ENCODE data around the gene PTCHD4.
"Not testable (repeated sequence)": the region's sequence is repeated elsewhere in the genome, so short reads cannot be mapped to it uniquely, and the experiment has no call there.

PTCHD4 gene

DNA sequence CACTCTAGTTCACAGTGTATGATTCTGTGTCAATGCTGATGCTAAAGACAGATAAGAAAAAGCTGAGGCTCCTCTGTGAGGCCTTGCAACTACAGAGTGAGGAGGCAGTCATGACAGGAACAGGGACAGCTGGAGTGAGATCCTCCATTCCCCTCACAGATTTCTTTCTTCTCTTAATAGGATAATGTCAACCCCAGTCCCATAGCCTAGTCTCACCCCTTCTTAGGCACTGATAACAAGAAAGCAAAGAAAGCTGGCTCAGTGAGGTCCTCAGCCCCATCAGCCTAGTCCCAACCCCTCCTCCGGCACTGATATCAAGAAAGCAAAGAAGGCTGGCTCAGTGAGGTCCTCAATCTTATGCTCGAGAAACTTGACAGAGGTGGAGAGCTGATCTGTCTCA is 2.1 kb upstream of the PTCHD4 start:
- H3K4me3 Mint-ChIP-seq = no peak overlapping the region
- H3K4me1 Mint-ChIP-seq (ENCODE audit: low read depth) = no peaks in the 10 kb centered on the region
- H3K36me3 Mint-ChIP-seq (ENCODE audit: low read depth) = no peaks in the 10 kb centered on the region
- H3K27me3 Mint-ChIP-seq = no peaks in the 10 kb centered on the region
- H3K27ac Mint-ChIP-seq = no peak overlapping the region
- H3K9me3 Mint-ChIP-seq = no peaks in the 10 kb centered on the region
- intact Hi-C loops (cut with micrococcal nuclease) = no loop called here

DNA sequence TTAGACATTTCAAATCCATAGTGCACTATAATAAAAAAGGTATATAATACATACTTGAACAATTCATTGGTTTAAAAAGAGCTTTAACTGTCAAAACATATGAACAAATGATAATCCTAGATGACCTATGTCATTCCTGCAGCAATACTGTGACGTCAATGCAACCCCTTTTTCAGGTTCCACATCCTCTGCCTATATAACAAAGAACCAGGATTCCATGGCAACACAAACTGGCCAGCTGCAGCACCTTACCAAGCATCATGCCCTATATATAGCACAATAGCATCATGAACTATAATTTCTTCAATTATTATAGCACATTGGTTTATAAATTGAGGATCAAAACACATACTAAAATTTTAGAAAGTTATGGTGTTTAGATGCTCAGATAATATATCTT is 578 bp upstream of the PTCHD4 start:
- H3K27ac Mint-ChIP-seq = no peak overlapping the region
- no peaks in the 10 kb centered on the region for H3K4me1 Mint-ChIP-seq (ENCODE audit: low read depth)
- no peaks in the 10 kb centered on the region for H3K36me3 Mint-ChIP-seq (ENCODE audit: low read depth)
- intact Hi-C loops (cut with micrococcal nuclease) = no loop called here
- H3K9me3 Mint-ChIP-seq = no peaks in the 10 kb centered on the region
- no peaks in the 10 kb centered on the region for H3K27me3 Mint-ChIP-seq
- H3K4me3 Mint-ChIP-seq = no peak overlapping the region

DNA sequence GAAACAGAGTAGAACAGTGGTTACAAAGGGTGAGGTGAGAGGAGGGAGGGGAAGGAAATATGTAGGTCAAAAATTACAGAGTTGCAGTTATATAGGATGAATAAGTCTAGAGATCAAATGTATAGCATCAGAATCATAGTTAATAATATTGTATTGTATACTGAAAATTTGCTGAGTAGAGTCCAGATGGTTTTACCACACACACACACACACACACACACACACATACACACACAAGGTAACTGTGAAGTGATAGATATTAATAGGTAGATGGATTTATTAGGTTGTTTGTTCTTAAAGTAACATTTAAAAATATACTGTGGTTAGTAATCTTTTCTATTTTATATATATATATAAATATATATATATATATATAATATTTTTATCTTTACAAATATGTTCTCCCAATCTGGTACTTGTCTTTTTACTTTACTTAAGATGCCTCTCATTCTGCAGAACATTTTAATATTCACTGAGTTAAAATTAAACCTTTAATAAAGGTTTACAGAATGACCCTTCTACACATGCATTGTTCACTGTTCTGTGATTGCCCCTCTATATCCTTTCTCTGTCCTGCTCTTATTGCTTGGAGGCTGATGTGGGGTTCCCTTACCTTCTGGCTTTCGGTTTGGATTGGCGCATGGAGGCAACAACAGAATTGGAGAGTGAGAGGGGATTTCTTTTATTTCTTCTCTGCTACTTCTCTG is 408 bp downstream of the PTCHD4 start:
- Mint-ChIP-seq H3K27ac (no peak overlapping the region), H3K4me3 (no peak overlapping the region), H3K9me3 (peaks cover 3% of the 10 kb centered on the region), H3K36me3 (ENCODE audit: low read depth) (no peaks in the 10 kb centered on the region), H3K27me3 (no peaks in the 10 kb centered on the region), H3K4me1 (ENCODE audit: low read depth) (no peaks in the 10 kb centered on the region)
- intact Hi-C loops (cut with micrococcal nuclease) = no loop called here

- Mint-ChIP-seq H3K36me3 (ENCODE audit: low read depth) (no peaks in the 10 kb centered on the region), H3K27me3 (no peaks in the 10 kb centered on the region), H3K9me3 (peaks cover 10% of the 10 kb centered on the region), H3K4me3 (no peak overlapping the region), H3K27ac (no peak overlapping the region), H3K4me1 (ENCODE audit: low read depth) (no peaks in the 10 kb centered on the region)
- intact Hi-C loops (cut with micrococcal nuclease) = no loop called here
These were observed 1.1 kb downstream of the PTCHD4 start for GRCh38 chr6:48109944-48110343.

DNA sequence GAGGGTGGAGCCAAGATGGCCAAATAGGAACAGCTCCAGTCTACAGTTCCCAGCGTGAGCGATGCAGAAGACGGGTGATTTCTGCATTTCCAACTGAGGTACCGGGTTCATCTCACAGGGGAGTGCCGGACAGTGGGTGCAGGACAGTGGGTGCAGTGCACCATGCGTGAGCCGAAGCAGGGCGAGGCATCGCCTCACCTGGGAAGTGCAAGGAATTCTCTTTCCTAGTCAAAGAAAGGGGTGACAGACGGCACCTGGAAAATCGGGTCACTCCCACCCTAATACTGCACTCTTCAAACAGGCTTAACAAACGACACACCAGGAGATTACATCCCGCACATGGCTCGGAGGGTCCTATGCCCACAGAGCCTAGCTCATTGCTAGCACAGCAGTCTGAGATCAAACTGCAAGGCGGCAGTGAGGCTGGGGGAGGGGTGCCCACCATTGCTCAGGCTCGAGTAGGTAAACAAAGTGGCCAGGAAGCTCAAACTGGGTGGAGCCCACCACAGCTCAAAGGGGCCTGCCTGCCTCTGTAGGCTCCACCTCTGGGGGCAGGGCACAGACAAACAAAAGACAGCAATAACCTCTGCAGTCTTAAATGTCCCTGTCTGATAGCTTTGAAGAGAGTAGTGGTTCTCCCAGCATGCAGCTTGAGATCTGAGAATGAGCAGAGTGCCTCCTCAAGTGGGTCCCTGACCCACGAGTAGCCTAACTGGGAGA is 8.4 kb downstream of the PTCHD4 start:
- H3K36me3 Mint-ChIP-seq (ENCODE audit: low read depth); H3K4me1 Mint-ChIP-seq (ENCODE audit: low read depth); H3K27me3 Mint-ChIP-seq; H3K27ac Mint-ChIP-seq; H3K4me3 Mint-ChIP-seq; intact Hi-C loops (cut with micrococcal nuclease): not testable (repeated sequence)
- peaks cover 34% of the 10 kb centered on the region for H3K9me3 Mint-ChIP-seq

DNA sequence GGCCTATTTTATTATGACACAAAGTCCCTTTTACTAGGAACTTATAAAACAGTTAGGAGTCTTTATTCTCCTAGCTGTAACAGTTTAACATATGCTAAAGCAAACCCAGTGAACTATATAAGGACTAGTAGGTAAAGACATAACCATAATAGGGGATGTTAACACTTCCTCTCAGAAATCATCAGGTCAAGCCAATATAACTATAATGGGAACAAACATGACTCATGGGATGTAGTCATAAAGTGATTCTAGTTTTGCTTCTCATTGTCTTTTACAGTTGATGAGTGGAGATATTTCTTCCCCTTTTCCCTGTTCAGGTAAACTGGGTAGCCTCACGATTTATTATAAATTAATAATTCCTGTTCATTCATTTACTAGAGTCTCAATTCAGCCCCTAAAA is 9.7 kb downstream of the PTCHD4 start:
- H3K4me1 Mint-ChIP-seq (ENCODE audit: low read depth) = no peaks in the 10 kb centered on the region
- H3K9me3 Mint-ChIP-seq = peaks cover 34% of the 10 kb centered on the region
- intact Hi-C loops (cut with micrococcal nuclease) = no loop called here

DNA sequence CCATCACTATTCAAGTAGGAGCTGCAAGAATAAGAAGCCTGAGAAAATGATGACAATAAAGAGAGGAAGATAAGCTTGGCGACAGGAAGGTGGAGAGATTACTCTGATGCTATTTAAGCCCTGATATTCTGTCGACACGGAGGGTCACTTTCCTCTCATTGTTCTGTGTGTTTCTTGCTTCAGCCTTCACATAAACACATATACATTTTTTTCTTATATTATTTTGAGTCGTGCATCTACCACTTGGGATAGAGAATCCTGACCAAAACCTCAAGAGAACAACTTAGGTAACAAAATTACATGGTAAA is 10.5 kb downstream of the PTCHD4 start:
- no peaks in the 10 kb centered on the region for H3K27me3 Mint-ChIP-seq
- H3K9me3 Mint-ChIP-seq = peaks cover 30% of the 10 kb centered on the region
- H3K36me3 Mint-ChIP-seq (ENCODE audit: low read depth) = no peaks in the 10 kb centered on the region
- no peaks in the 10 kb centered on the region for H3K4me1 Mint-ChIP-seq (ENCODE audit: low read depth)
- H3K27ac Mint-ChIP-seq = no peak overlapping the region
- H3K4me3 Mint-ChIP-seq = no peak overlapping the region
- intact Hi-C loops (cut with micrococcal nuclease) = no loop called here

More for the DNA sequence above, 9.7 kb downstream of the PTCHD4 start:
- Mint-ChIP-seq H3K27me3 (no peaks in the 10 kb centered on the region), H3K4me3 (no peak overlapping the region), H3K36me3 (ENCODE audit: low read depth) (no peaks in the 10 kb centered on the region), H3K27ac (no peak overlapping the region)

DNA sequence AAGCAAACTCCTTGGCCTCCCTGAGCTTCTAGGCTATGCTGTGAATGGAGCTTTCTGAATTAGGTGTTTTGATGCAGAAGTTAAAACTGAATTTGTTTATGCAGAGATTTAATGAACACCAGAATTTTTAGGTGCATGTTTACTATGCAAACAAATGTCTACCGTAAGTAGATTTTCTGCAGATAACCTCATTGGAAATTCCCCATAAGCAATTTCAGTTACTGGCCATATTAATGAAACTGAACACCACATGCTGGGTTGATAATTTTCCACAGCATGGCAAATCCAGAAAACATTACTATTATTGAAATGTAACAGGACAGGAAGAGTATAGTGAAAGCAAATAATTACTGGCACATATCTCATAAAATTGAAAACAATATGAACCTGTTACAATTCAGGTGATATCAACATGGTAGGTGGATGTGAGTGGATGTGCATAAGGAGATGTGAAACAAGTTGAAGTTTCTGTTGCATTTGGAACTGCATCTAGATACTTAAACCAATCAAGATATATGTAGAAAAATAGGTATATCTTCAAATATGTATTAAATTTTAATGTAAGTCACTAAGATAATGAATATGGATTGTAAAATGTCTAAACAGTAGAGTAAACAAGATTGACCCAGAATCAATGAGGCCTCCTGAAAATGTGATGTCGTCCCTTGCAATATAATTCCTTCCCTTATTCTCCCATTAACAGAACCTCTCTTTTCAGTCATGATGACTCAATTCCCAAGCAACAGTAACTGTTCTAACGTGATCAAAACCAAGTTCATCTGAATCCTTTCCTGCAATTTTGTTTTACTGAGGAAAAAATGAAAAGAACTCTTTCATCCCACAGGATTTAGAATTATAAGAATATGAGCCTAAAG is 11.0 kb downstream of the PTCHD4 start:
- Mint-ChIP-seq H3K27me3 (no peaks in the 10 kb centered on the region), H3K36me3 (ENCODE audit: low read depth) (no peaks in the 10 kb centered on the region), H3K27ac (no peak overlapping the region), H3K4me3 (no peak overlapping the region), H3K9me3 (peaks cover 24% of the 10 kb centered on the region), H3K4me1 (ENCODE audit: low read depth) (no peaks in the 10 kb centered on the region)
- intact Hi-C loops (cut with micrococcal nuclease) = no loop called here

DNA sequence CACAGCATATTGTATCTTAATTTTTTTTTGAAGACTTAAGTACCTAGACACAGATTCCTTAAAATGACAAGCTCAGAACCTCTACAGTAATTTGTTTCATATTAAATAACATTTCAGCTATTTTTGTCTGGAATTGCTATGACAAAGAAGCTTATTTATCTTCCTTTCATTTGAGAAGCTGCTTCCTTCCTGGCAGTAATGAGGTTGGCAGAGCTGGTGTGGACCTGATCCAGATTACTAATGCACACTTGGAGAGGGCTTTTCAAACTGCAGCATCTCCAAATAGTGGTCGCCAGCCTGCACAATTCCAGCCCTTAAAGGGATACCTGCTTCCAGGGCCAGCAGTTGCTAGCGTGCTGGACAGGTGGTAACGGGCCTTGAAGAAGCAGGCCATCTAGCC is 12.1 kb downstream of the PTCHD4 start:
- H3K27ac Mint-ChIP-seq = no peak overlapping the region
- H3K4me3 Mint-ChIP-seq = no peak overlapping the region
- H3K4me1 Mint-ChIP-seq (ENCODE audit: low read depth) = no peaks in the 10 kb centered on the region
- H3K27me3 Mint-ChIP-seq = no peaks in the 10 kb centered on the region
- peaks cover 18% of the 10 kb centered on the region for H3K9me3 Mint-ChIP-seq
- intact Hi-C loops (cut with micrococcal nuclease) = no loop called here
- no peaks in the 10 kb centered on the region for H3K36me3 Mint-ChIP-seq (ENCODE audit: low read depth)

GRCh38 chr6:48092550-48093217 is 18.3 kb downstream of the PTCHD4 start:
- H3K9me3 Mint-ChIP-seq = no peaks in the 10 kb centered on the region

GRCh38 chr6:48090546-48090945 is 20.5 kb downstream of the PTCHD4 start:
- Mint-ChIP-seq H3K36me3 (ENCODE audit: low read depth) (no peaks in the 10 kb centered on the region), H3K27me3 (no peaks in the 10 kb centered on the region), H3K4me1 (ENCODE audit: low read depth) (no peaks in the 10 kb centered on the region), H3K4me3 (no peak overlapping the region), H3K27ac (no peak overlapping the region), H3K9me3 (no peaks in the 10 kb centered on the region)
- intact Hi-C loops (cut with micrococcal nuclease) = no loop called here

More at GRCh38 chr6:48092550-48093217, 18.3 kb downstream of the PTCHD4 start:
- intact Hi-C loops (cut with micrococcal nuclease) = no loop called here
- Mint-ChIP-seq H3K4me1 (ENCODE audit: low read depth) (no peaks in the 10 kb centered on the region), H3K27me3 (no peaks in the 10 kb centered on the region), H3K4me3 (no peak overlapping the region), H3K27ac (no peak overlapping the region), H3K36me3 (ENCODE audit: low read depth) (no peaks in the 10 kb centered on the region)

GRCh38 chr6:48087448-48087847 is 23.5 kb downstream of the PTCHD4 start:
- Mint-ChIP-seq H3K27ac (no peak overlapping the region), H3K4me1 (ENCODE audit: low read depth) (no peaks in the 10 kb centered on the region), H3K9me3 (no peaks in the 10 kb centered on the region), H3K4me3 (no peak overlapping the region), H3K27me3 (no peaks in the 10 kb centered on the region), H3K36me3 (ENCODE audit: low read depth) (no peaks in the 10 kb centered on the region)
- intact Hi-C loops (cut with micrococcal nuclease) = no loop called here

GRCh38 chr6:48086187-48086586 is 24.8 kb downstream of the PTCHD4 start:
- intact Hi-C loops (cut with micrococcal nuclease) = no loop called here
- Mint-ChIP-seq H3K9me3 (no peaks in the 10 kb centered on the region), H3K27ac (no peak overlapping the region), H3K36me3 (ENCODE audit: low read depth) (no peaks in the 10 kb centered on the region), H3K4me3 (no peak overlapping the region), H3K27me3 (no peaks in the 10 kb centered on the region), H3K4me1 (ENCODE audit: low read depth) (no peaks in the 10 kb centered on the region)

All from dendritic cell treated with granulocyte-macrophage colony-stimulating factor and Interleukin-4, amounts not matched to agents 40 ng/mL and 50 ng/mL, for 4 days (primary cell).